GM21367 (cell line): Measurements from ENCODE around the gene LDHAL6B.
"Not testable (repeated sequence)": the region's sequence is repeated elsewhere in the genome, so short reads cannot be mapped to it uniquely, and the experiment has no call there.

Source experiments
- ATAC-seq: cut with Tn5 transposase; IDR thresholded peaks from one replicate; pipeline ENCODE4 v1.9.1; 2021; ENCODE audit not compliant: unreplicated experiment

The LDHAL6B gene

GRCh38 chr15:59206623-59207183 is at the start of gene LDHAL6B:
TSS of gene LDHAL6B (plus strand) at chr15:59206843. CDS start at chr15:59206941, 98 bp downstream.
- ATAC-seq: no peak

DNA sequence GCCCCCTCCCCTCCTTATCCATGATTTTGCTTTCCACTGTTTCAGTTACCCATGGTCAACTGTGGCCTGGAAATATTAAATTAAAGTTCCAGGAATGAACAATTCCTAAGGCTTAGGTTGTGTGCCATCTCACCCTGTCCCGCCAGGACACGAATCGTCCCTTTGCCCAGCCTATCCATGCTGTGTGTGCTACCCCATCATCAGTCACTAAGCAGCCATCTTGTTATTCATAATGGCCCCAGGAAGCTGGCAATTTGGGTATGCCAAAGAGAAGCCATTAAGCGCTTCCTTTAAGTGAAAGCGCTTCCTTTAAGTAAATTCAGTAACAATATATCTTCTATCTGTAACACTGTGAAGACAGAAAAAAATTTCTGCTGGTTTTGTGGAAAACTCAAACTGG is 49.2 kb upstream of the LDHAL6B start:
- ATAC-seq: no peak

DNA sequence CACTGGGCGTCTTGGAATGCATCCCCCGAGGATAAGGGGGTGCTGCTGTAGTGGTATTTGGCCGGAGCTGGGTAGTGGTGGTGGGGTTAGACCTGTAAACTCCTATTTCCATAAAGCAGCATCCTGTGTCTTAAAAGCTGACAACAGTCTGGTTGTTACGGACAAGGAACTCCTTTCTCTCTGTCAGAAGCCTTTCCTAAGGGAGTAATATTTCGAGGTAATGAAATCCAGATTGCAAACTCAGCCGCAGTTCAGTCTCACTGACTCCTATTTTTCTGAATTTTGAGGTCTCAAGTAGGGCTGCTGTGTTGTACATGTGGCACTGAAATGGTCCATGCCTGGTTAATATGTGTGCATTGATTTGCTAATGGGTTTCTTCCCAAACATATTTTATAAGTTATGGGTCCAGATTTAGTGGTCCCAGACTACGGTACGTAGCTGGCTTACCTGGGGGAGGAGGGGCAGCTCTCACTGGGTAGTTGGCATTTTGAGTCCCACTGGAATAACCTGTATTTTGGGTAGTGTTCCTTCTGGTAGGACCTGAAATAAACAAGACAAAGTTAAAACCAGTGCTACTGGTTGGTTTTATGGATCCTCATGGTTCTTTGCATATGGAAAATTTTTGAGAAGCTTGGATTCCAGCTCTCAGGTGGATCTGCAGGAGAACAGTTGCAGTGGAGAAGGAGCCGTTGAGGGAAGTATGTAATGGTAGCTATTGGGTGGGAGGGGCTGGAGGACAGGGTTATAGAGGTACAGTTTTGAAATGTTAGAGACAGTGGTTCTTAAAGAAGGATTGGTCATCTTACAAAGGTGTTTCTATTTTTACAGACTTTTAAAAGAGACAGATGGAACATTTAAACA is 48.6 kb upstream of the LDHAL6B start:
- ATAC-seq: no peak

GRCh38 chr15:59158701-59159034 is 48.0 kb upstream of the LDHAL6B start:
- no peak for ATAC-seq

DNA sequence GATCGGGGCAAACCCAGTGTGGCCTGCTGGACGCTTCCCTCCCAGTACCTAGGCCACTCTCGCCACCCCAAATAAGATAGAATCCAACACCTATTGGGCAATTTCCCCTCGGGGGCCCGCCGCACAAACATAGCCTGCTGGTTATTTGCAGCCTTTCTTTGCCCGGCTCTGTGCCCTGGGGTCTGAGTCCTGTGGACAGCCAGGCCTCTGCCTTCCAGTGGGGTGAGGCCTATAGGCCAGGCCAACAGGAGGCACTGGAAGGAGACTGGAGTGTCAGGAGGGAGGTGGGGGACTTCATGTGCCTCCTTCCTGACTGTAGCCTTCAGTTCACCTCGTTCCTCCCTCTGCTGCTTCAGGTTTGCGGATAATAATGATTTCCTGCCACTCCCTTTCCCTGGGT is 47.4 kb upstream of the LDHAL6B start:
- no peak for ATAC-seq

GRCh38 chr15:59160880-59161593 is 45.6 kb upstream of the LDHAL6B start:
- no peak for ATAC-seq

GRCh38 chr15:59162080-59162479 is 44.6 kb upstream of the LDHAL6B start:
- not testable (repeated sequence) for ATAC-seq

DNA sequence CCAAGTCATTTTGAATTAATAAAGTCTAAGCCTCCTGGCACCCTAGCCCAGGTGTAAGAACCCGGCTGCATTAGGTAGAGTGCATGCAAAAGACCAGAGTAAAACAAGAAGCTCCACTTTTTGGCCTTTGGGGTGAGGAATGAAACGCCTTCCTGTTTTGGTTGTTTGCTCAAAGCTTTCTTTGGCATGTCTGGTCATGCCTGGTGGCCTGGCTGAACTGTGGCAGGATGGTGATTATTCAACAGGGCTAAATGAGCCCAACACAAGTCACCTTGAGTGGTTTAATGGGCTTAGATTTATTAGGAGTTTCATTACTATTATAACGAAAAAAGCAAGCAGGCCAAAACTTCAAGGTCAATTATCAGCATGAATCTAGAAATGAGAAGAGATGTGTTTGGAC is 40.9 kb upstream of the LDHAL6B start:
- ATAC-seq: no peak

DNA sequence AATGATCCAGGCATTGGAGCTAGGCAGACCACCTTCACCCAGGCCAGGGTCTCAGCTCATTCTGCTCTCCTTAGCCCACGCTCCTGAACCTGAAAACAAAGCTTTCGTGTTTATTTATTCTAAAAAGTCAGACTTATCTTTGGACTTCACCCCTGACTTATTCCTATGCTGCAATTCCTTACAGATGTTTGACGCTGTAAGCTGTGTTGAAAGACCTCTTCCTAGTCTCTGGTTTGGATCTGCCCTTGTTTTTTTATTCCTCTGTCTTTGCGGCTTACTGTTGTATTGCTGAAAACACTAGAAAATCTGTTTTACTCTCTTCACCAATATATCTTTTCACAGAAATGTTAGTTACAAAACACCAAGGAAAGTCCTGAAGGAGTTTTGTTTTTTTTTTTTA is 40.5 kb upstream of the LDHAL6B start:
- ATAC-seq: no peak

DNA sequence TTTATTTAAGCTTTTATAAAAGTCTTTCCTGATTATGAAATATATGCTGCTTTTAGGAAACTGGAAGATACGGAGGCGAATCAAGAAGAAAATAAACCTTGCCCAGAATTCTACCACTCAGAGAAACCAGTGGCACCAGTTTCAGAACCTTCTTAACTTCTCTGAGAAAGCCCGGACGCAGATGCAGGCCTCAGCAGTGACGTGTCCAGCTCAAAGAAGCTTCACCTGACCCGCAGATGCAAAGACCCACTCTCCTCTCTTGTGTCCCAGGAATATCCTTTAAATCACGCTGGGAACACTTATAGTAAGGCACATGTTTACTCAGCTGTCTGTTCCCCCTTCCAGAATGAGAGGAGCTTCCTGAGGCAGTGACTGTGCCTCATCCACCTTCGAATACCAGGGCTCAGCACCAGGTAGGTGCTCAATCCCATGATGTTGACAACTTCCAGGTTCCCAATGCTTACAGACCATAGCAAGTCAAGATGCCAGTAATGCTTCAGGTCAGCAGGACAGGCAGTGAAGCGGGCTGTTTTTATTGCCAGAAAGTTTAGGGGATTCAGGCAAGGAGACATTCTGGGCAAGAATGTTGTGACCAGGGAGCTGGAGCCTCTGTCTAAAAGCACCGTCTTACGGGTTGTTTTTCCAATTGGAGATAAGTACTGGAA is 39.9 kb upstream of the LDHAL6B start:
- no peak for ATAC-seq

GRCh38 chr15:59168536-59168935 is 38.1 kb upstream of the LDHAL6B start:
- no peak for ATAC-seq

- ATAC-seq: no peak
Observed at GRCh38 chr15:59169251-59169708, 37.4 kb upstream of the LDHAL6B start.

- no peak for ATAC-seq
Observed at GRCh38 chr15:59170295-59171066, 36.2 kb upstream of the LDHAL6B start.

DNA sequence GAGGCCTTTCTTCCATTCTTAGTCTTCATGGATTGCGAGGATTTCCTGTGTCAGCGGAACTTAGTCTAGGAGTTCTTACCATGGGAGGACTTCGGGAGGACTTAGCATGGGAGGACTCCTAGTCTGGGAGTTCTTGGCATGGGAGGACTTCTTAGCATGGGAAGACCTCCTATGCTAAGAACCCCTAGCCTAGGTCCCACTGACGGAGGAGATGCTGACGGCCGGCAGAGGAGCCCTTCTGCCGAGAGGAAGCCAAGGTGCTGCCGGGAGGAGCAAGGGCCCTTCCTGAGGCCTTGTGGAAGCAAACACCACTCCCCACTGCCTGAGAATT is 35.6 kb upstream of the LDHAL6B start:
- no peak for ATAC-seq

DNA sequence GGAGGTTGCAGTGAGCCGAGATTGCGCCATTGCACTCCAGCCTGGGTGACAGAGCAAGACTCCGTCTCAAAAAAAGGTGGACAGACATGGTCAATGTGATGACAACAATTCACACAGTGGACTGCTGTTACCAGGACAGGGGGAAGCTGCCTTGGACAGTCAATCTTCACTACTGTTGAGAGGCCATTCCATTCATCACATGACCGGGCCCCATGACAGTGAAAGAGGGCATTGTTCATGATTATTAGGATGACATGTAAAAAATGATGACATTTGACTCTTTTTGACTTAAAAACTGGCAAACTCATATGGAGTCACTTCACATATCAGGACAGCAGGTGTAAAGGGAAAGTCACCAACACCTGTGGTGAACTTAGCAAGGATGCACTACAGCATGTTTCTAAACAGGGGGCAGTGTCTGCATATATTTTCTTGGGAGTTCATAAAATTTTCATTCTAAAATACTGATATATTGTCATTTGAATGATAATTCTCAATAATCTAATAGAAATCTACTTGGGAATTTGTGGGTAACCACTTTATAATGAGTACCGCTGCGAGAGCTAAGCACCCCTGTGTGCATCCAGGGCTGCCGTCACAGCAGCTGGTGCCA is 34.2 kb upstream of the LDHAL6B start:
- ATAC-seq: no peak

- no peak for ATAC-seq
Observed at GRCh38 chr15:59173194-59173593, 33.4 kb upstream of the LDHAL6B start.

DNA sequence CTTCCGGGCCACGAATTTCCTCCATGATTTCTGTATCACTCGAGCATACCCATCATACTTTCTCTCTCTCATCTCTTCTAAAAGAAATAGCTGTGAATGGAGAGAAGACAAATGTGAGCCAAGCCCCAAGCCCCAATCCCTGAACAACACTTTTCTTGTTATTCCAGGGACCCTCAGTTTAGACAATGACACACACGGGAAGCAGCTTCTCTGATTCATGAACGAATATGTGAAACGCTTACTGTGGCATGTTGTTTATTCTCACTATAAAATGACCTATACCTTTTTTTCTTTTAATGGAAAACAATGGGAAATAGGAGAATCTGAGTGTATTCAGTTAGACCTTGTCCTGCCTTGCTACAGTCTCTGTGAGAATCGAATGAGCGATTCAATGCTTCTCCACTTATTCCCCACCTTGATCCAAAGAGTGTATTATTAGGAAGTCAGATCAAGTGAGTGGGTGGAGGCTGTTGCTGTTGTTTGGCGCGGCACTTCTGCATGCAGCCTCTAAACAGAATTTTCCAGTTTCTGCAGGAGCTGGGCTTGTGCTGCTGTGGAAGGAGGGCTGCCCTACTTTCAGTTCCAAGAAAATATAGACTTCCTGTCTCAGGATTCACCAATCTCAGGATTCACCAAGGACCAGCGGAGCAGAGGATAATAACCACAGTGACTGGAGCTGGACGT is 32.4 kb upstream of the LDHAL6B start:
- ATAC-seq: no peak

DNA sequence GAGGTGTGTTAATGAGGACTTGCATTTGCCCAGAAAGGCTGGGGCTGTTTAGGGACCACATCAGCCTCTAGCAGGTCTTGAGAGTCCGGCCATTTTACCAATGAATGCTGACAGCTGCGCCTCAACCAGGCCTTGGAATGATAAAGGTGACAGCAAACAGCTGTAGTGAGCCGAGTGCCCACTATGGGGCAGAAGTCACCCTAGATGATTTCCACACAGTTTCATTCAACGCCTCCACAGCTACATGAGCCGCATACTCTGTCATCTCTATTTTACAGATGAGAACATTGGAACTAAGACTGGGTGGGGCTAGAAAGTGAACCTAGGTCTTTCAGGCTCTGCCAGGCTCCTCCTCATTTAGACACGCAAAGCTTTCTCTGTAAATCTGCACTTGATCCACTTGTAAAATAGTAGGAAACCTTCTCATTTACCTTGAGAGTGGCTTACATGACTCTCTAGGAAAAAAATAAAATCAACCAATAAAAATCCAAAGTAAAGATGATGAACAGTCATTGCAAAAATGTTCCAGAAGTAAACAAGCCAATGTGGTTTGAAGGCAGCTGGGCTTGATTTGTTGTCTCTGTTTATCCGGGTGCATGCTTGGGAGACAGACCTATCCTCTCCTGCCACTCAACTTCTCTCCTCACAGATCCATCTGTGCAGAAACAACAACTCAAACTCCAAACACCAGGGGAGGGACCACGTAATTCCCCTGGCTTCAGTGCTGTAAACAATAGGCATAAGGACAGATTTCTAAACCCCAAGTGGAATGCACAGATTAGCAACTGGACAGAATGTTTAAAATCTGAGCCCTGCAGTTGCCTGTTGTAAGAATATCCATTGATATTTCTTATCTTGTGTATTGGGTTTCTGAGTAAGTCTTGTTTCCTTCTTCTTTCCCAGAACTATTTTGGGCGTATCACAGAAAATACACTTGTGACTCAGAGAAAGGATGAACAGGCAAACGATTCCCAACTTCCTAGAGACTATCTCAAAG is 31.5 kb upstream of the LDHAL6B start:
- no peak for ATAC-seq
